GM23338 (cell line): ENCODE data around the gene IFT74. TPM values are rescaled to one million over a fixed set of nuclear protein-coding genes. Genes with fewer than 3 reads are reported as not detected.

ENCODE experiments used
- ATAC-seq: fragments of 200-7000 bp; cut with Tn5 transposase; 3 replicates; pipeline ENCODE4 v1.9.1; 2020
- DNase-seq: peaks from one replicate; pipeline ENCODE4 v3.0.0-alpha.2; 2015; ENCODE audit warnings: low spot score
- H2AFZ ChIP-seq: fragments of 200-600 bp; sonication (generic); 2 replicates; pipeline ENCODE4 v1.8.0; 2016; ENCODE audit warnings: antibody characterized with exemption, mild to moderate bottlenecking, moderate library complexity
- H3F3A ChIP-seq: fragments of 200-600 bp; sonication (generic); replicated peaks from 2 replicates; pipeline ENCODE4 v1.8.0; 2017; ENCODE audit warnings: antibody characterized with exemption, mixed run types, low read depth
- H3K27ac ChIP-seq: fragments of 200-600 bp; sonication (generic); 2 replicates; pipeline ENCODE4 v1.6.1; 2016; ENCODE audit warnings: low read depth
- H3K27me3 ChIP-seq: fragments of 200-600 bp; sonication (generic); 2 replicates; pipeline ENCODE4 v1.8.0; 2016; ENCODE audit warnings: mild to moderate bottlenecking, mixed run types, moderate library complexity; ENCODE audit not compliant: insufficient read depth
- H3K36me3 ChIP-seq: fragments of 200-600 bp; sonication (generic); 2 replicates; pipeline ENCODE4 v1.8.0; 2016; ENCODE audit warnings: mild to moderate bottlenecking; ENCODE audit not compliant: insufficient read depth
- H3K4me1 ChIP-seq: fragments of 200-600 bp; sonication (generic); 2 replicates; pipeline ENCODE4 v1.8.0; 2016; ENCODE audit warnings: mild to moderate bottlenecking, moderate library complexity; ENCODE audit not compliant: insufficient read depth
- H3K4me2 ChIP-seq: fragments of 200-600 bp; sonication (generic); 2 replicates; pipeline ENCODE4 v1.7.1; 2017; ENCODE audit warnings: mixed run types
- H3K4me3 ChIP-seq: fragments of 200-600 bp; sonication (generic); 2 replicates; pipeline ENCODE4 v1.6.1; 2016; ENCODE audit warnings: mixed run types
- H3K79me2 ChIP-seq: fragments of 200-600 bp; sonication (generic); replicated peaks from 2 replicates; pipeline ENCODE4 v1.8.0; 2017; ENCODE audit warnings: mild to moderate bottlenecking; ENCODE audit not compliant: insufficient read depth
- H3K9me2 ChIP-seq: fragments of 200-600 bp; sonication (generic); 2 replicates; pipeline ENCODE4 v1.8.0; 2017; ENCODE audit not compliant: insufficient read depth
- H4K20me1 ChIP-seq: fragments of 200-600 bp; sonication (generic); replicated peaks from 2 replicates; pipeline ENCODE4 v1.8.0; 2017; ENCODE audit warnings: mild to moderate bottlenecking; ENCODE audit not compliant: insufficient read depth
- H3K27ac Mint-ChIP-seq: 2 replicates; pipeline ENCODE4 v1.8.0; 2020; ENCODE audit warnings: inconsistent platforms, mild to moderate bottlenecking, moderate library complexity, mixed read lengths
- H3K27me3 Mint-ChIP-seq: 3 replicates; pipeline ENCODE4 v1.8.0; 2022; ENCODE audit warnings: low read depth, mild to moderate bottlenecking, moderate library complexity, mixed read lengths, inconsistent platforms; ENCODE audit not compliant: insufficient read depth, poor library complexity
- H3K36me3 Mint-ChIP-seq: 3 replicates; pipeline ENCODE4 v1.8.0; 2021; ENCODE audit warnings: low read depth, mild to moderate bottlenecking, inconsistent platforms, moderate library complexity, mixed read lengths
- H3K4me1 Mint-ChIP-seq: 3 replicates; pipeline ENCODE4 v1.8.0; 2020; ENCODE audit warnings: mild to moderate bottlenecking, inconsistent platforms, mixed read lengths
- H3K4me3 Mint-ChIP-seq: 3 replicates; pipeline ENCODE4 v1.8.0; 2021; ENCODE audit warnings: moderate library complexity, mild to moderate bottlenecking, inconsistent platforms, mixed read lengths
- H3K9me3 Mint-ChIP-seq: 3 replicates; pipeline ENCODE4 v1.8.0; 2020; ENCODE audit warnings: moderate library complexity, mild to moderate bottlenecking, inconsistent platforms, mixed read lengths
- CREB1 ChIP-seq: fragments of 250-450 bp; sonication (Bioruptor Pico); IDR thresholded peaks from 2 replicates; pipeline ENCODE4 v1.5.0; 2020; ENCODE audit warnings: low read depth, mild to moderate bottlenecking, moderate library complexity
- EZH2phosphoT487 ChIP-seq: fragments of 200-600 bp; sonication (generic); IDR thresholded peaks from one replicate; pipeline ENCODE4 v1.8.1; 2018; ENCODE audit warnings: antibody characterized with exemption; ENCODE audit not compliant: unreplicated experiment
- NANOG ChIP-seq: IDR thresholded peaks from 2 replicates; pipeline ENCODE4 v1.6.1; 2016; ENCODE audit warnings: antibody characterized with exemption, borderline replicate concordance
- POLR2AphosphoS5 ChIP-seq: IDR thresholded peaks from 2 replicates; pipeline ENCODE4 v1.6.1; 2016; ENCODE audit warnings: antibody characterized with exemption, low read depth
- STAT1 ChIP-seq: IDR thresholded peaks from one replicate; pipeline ENCODE4 v1.6.1; 2016; ENCODE audit warnings: antibody characterized with exemption; ENCODE audit not compliant: unreplicated experiment
- ZNF114 ChIP-seq: fragments of 250-450 bp; sonication (Bioruptor Pico); IDR thresholded peaks from 2 replicates; pipeline ENCODE4 v1.5.0; 2020; ENCODE audit warnings: mild to moderate bottlenecking, moderate library complexity
- polyA plus RNA-seq: library from polyadenylated mRNA; unstranded; fragments of >200 nt; fragmentation: Nextera tagmentation; extraction: Ambion mirVana; gene quantifications from 2 replicates; pipeline ENCODE4 v1.2.1, GENCODE V29; 2016
- total RNA-seq: library from RNA; depleted of rRNA; stranded (reverse); fragments of >200 nt; shearing (Covaris generic); gene quantifications from 2 replicates; pipeline ENCODE4 v1.2.3, GENCODE V29; 2014
- TF ChIP-seq, protein P1 (sequence below): IDR thresholded peaks from 2 replicates; pipeline ENCODE4 v1.6.1; 2016; ENCODE audit warnings: antibody characterized with exemption
- TF ChIP-seq, protein P2 (sequence below): fragments of 250-450 bp; sonication (Bioruptor Pico); IDR thresholded peaks from 2 replicates; pipeline ENCODE4 v1.5.0; 2020; ENCODE audit warnings: mild to moderate bottlenecking, moderate library complexity
- TF ChIP-seq, protein P3 (sequence below): IDR thresholded peaks from one replicate; pipeline ENCODE4 v1.6.1; 2018; ENCODE audit warnings: antibody characterized with exemption; ENCODE audit not compliant: unreplicated experiment

IFT74 gene
- total and polyA plus RNA-seq, 2 experiments from 2014 or later, result 14.6 to 30.0 TPM

DNA sequence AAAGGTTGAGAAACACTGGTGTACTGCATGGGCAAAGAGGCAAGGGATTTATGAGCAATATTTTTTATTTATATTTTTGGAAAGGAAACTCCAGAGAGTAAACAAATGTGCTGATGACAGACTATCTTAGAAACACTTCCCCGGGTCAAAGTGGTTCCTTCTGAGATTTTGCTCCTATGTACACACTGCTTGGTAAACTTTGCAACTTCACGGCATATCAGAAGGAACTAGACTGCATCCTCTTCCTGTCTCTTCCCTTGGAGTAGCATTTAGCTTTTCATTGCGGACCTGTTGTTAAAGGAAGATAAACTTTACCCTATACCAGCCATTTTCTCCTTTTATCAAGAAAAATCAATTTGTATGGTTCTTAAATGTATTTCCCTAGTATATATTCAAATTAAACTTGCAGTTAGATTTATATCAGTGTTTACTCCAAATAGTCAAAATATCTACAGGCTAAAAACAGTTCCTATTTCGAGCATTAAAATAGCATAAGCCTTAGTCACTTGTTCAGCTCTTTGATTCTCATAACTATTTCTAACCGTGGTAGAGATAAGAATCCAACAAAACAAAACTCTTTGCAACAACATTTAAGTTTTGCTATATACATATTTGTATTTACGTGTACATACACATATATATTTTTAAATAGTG lies 97.3 kb downstream of the IFT74 start:
- Histone ChIP-seq H3K79me2 (no peaks in the 10 kb centered on the region), H3K4me3 (no peak overlapping the region), H3K4me1 (no peaks in the 10 kb centered on the region), H2AFZ (no peak overlapping the region), H4K20me1 (no peaks in the 10 kb centered on the region), H3K36me3 (no peaks in the 10 kb centered on the region), H3F3A (no peaks in the 10 kb centered on the region), H3K9me2 (no peaks in the 10 kb centered on the region), H3K27me3 (no peaks in the 10 kb centered on the region), H3K27ac (no peak overlapping the region), H3K4me2 (no peak overlapping the region)
- Mint-ChIP-seq H3K4me3 (no peak overlapping the region), H3K27ac (no peak overlapping the region; the same call in 1 of the 2 replicates), H3K9me3 (no peaks in the 10 kb centered on the region), H3K36me3 (no peaks in the 10 kb centered on the region), H3K27me3 (no peaks in the 10 kb centered on the region), H3K4me1 (no peaks in the 10 kb centered on the region)
- ATAC-seq (no peak), DNase-seq (no peak)
- TF ChIP-seq CREB1, result no peak
- no peak for TF ChIP-seq ZNF114
- TF ChIP-seq EZH2phosphoT487, result no peak
- no peak for TF ChIP-seq POLR2AphosphoS5
- TF ChIP-seq, protein P1, sequence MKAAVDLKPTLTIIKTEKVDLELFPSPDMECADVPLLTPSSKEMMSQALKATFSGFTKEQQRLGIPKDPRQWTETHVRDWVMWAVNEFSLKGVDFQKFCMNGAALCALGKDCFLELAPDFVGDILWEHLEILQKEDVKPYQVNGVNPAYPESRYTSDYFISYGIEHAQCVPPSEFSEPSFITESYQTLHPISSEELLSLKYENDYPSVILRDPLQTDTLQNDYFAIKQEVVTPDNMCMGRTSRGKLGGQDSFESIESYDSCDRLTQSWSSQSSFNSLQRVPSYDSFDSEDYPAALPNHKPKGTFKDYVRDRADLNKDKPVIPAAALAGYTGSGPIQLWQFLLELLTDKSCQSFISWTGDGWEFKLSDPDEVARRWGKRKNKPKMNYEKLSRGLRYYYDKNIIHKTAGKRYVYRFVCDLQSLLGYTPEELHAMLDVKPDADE, result no peak
- TF ChIP-seq, protein P2, sequence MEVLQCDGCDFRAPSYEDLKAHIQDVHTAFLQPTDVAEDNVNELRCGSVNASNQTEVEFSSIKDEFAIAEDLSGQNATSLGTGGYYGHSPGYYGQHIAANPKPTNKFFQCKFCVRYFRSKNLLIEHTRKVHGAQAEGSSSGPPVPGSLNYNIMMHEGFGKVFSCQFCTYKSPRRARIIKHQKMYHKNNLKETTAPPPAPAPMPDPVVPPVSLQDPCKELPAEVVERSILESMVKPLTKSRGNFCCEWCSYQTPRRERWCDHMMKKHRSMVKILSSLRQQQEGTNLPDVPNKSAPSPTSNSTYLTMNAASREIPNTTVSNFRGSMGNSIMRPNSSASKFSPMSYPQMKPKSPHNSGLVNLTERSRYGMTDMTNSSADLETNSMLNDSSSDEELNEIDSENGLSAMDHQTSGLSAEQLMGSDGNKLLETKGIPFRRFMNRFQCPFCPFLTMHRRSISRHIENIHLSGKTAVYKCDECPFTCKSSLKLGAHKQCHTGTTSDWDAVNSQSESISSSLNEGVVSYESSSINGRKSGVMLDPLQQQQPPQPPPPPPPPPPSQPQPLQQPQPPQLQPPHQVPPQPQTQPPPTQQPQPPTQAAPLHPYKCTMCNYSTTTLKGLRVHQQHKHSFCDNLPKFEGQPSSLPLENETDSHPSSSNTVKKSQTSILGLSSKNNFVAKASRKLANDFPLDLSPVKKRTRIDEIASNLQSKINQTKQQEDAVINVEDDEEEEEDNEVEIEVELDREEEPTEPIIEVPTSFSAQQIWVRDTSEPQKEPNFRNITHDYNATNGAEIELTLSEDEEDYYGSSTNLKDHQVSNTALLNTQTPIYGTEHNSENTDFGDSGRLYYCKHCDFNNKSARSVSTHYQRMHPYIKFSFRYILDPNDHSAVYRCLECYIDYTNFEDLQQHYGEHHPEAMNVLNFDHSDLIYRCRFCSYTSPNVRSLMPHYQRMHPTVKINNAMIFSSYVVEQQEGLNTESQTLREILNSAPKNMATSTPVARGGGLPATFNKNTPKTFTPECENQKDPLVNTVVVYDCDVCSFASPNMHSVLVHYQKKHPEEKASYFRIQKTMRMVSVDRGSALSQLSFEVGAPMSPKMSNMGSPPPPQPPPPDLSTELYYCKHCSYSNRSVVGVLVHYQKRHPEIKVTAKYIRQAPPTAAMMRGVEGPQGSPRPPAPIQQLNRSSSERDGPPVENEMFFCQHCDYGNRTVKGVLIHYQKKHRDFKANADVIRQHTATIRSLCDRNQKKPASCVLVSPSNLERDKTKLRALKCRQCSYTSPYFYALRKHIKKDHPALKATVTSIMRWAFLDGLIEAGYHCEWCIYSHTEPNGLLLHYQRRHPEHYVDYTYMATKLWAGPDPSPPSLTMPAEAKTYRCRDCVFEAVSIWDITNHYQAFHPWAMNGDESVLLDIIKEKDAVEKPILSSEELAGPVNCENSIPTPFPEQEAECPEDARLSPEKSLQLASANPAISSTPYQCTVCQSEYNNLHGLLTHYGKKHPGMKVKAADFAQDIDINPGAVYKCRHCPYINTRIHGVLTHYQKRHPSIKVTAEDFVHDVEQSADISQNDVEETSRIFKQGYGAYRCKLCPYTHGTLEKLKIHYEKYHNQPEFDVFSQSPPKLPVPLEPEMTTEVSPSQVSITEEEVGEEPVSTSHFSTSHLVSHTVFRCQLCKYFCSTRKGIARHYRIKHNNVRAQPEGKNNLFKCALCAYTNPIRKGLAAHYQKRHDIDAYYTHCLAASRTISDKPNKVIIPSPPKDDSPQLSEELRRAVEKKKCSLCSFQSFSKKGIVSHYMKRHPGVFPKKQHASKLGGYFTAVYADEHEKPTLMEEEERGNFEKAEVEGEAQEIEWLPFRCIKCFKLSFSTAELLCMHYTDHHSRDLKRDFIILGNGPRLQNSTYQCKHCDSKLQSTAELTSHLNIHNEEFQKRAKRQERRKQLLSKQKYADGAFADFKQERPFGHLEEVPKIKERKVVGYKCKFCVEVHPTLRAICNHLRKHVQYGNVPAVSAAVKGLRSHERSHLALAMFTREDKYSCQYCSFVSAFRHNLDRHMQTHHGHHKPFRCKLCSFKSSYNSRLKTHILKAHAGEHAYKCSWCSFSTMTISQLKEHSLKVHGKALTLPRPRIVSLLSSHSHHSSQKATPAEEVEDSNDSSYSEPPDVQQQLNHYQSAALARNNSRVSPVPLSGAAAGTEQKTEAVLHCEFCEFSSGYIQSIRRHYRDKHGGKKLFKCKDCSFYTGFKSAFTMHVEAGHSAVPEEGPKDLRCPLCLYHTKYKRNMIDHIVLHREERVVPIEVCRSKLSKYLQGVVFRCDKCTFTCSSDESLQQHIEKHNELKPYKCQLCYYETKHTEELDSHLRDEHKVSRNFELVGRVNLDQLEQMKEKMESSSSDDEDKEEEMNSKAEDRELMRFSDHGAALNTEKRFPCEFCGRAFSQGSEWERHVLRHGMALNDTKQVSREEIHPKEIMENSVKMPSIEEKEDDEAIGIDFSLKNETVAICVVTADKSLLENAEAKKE, result no peak
- TF ChIP-seq, protein P3, sequence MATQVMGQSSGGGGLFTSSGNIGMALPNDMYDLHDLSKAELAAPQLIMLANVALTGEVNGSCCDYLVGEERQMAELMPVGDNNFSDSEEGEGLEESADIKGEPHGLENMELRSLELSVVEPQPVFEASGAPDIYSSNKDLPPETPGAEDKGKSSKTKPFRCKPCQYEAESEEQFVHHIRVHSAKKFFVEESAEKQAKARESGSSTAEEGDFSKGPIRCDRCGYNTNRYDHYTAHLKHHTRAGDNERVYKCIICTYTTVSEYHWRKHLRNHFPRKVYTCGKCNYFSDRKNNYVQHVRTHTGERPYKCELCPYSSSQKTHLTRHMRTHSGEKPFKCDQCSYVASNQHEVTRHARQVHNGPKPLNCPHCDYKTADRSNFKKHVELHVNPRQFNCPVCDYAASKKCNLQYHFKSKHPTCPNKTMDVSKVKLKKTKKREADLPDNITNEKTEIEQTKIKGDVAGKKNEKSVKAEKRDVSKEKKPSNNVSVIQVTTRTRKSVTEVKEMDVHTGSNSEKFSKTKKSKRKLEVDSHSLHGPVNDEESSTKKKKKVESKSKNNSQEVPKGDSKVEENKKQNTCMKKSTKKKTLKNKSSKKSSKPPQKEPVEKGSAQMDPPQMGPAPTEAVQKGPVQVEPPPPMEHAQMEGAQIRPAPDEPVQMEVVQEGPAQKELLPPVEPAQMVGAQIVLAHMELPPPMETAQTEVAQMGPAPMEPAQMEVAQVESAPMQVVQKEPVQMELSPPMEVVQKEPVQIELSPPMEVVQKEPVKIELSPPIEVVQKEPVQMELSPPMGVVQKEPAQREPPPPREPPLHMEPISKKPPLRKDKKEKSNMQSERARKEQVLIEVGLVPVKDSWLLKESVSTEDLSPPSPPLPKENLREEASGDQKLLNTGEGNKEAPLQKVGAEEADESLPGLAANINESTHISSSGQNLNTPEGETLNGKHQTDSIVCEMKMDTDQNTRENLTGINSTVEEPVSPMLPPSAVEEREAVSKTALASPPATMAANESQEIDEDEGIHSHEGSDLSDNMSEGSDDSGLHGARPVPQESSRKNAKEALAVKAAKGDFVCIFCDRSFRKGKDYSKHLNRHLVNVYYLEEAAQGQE, result no peak
- no peak for TF ChIP-seq STAT1
- no peak for TF ChIP-seq NANOG
